Measurements from ENCODE around the gene SUGCT. TPM values are rescaled to one million over a fixed set of nuclear protein-coding genes. Genes with fewer than 3 reads are reported as not detected.

Gene SUGCT
- total RNA-seq, 1 experiment from 2014 or later, result 4.6 TPM

DNA sequence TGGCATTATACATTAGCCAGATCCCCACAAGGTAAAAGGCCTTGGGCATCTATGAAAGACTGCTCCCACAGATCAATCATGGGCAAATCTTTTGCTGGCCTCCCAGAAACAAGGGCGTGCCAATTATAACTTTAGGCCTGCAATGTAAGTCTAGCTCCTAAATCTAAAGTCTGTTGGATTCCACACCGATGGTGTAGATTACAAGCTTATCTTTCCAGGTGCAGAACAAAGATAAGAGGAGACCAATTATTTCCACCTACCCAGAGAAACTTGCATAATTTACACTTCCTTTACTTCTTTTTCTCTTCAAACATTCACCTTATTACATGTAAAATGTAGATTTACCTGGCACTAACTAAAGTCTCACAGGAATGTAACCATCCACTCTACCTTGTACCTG lies 713.1 kb downstream of the SUGCT start:
- Mint-ChIP-seq H3K27me3 (ENCODE audit: low read depth) (no peaks in the 10 kb centered on the region; the same call in 1 of the 2 replicates), H3K27ac (no peak overlapping the region), H3K4me1 (no peaks in the 10 kb centered on the region), H3K36me3 (peaks cover 1% of the 10 kb centered on the region; the same call in 1 of the 2 replicates), H3K4me3 (no peak overlapping the region), H3K9me3 (peaks cover 9% of the 10 kb centered on the region; the same call in 1 of the 2 replicates)
- CTCF ChIA-PET, result no interaction called here
- DNase-seq (ENCODE audit: low spot score) (no peak), ATAC-seq (no peak)
- no peak for TF ChIP-seq KAT7 (CRISPR knock-in tag; IDR thresholded peaks at IDR 0.05; ENCODE audit: borderline replicate concordance)
- POLR2A ChIA-PET, result no interaction called here

DNA sequence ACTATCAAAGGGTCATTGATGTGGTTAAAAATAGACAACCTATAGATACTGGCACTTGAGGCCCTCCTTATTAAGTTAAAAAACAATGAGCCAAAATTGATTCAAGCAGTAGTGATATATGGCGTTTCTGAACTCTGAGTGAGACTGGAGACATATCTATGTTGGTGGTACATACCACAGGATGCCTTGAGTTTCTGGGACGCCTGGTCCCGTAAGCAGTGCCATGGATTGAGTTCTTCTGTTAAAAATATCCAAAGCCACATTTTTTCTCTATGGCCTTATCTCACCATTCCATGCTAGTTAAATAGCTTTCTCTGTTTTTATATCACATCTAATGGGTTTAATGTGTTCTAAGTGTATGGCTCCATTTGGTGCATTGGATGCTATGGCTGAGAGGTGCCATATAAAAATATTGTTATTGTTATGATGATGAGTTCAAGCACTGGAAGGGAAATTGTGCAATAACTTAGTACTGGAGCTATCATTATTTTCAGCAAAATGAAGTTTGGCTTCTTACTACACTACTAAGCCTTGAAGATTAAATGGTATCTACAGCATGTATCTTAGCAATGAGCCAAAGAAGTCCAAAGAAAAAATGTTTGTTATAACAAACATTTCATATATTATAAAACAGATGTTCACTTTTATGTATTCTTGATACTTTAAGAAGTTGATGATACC lies 713.9 kb downstream of the SUGCT start:
- H3K27ac Mint-ChIP-seq, result no peak overlapping the region
- no peaks in the 10 kb centered on the region for H3K36me3 Mint-ChIP-seq
- peaks cover 5% of the 10 kb centered on the region; the same call in 1 of the 2 replicates for H3K9me3 Mint-ChIP-seq
- CTCF ChIA-PET, result no interaction called here
- ATAC-seq, result no peak
- H3K27me3 Mint-ChIP-seq (ENCODE audit: low read depth), result no peaks in the 10 kb centered on the region; the same call in 1 of the 2 replicates
- no peak overlapping the region for H3K4me3 Mint-ChIP-seq
- TF ChIP-seq ZBTB21 (CRISPR knock-in tag; IDR thresholded peaks at IDR 0.05; ENCODE audit: borderline replicate concordance) (no peak), NFYB (CRISPR knock-in tag; conservative IDR thresholded peaks at IDR 0.05; ENCODE audit: low read depth) (no peak), KAT7 (CRISPR knock-in tag; IDR thresholded peaks at IDR 0.05; ENCODE audit: borderline replicate concordance) (no peak), FOXP1 (CRISPR knock-in tag; IDR thresholded peaks at IDR 0.05; ENCODE audit: borderline replicate concordance) (no peak)
- TF ChIP-seq, protein P1, sequence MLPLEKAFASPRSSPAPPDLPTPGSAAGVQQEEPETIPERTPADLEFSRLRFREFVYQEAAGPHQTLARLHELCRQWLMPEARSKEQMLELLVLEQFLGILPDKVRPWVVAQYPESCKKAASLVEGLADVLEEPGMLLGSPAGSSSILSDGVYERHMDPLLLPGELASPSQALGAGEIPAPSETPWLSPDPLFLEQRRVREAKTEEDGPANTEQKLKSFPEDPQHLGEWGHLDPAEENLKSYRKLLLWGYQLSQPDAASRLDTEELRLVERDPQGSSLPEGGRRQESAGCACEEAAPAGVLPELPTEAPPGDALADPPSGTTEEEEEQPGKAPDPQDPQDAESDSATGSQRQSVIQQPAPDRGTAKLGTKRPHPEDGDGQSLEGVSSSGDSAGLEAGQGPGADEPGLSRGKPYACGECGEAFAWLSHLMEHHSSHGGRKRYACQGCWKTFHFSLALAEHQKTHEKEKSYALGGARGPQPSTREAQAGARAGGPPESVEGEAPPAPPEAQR (CRISPR knock-in tag; IDR thresholded peaks at IDR 0.05), result no peak
- H3K4me1 Mint-ChIP-seq, result no peaks in the 10 kb centered on the region
- POLR2A ChIA-PET, result no interaction called here
- no peak for DNase-seq (ENCODE audit: low spot score)

DNA sequence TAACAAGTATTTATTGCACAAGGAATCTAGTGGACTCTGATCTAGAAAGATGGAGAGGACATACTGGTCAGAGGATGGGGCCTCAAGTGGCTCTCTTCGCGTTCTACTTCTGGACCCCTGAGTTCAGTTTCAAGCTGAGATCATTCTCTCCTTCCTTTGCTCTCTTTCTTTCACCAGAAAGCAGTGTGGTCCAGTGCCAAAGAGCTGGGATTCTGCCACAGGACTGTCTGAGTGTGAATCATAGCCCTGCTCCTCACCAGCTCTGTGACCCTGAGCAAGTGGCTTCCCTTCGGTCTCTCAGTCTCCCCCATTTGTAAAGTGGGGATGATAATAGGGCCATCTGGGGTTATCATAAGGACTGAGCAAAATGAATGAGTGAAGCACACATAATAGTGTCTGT lies 715.2 kb downstream of the SUGCT start:
- Mint-ChIP-seq H3K4me3 (no peak overlapping the region), H3K27ac (no peak overlapping the region), H3K9me3 (no peaks in the 10 kb centered on the region), H3K27me3 (ENCODE audit: low read depth) (no peaks in the 10 kb centered on the region; the same call in 1 of the 2 replicates), H3K36me3 (no peaks in the 10 kb centered on the region), H3K4me1 (no peaks in the 10 kb centered on the region)
- no peak for DNase-seq (ENCODE audit: low spot score)
- no peak for ATAC-seq
- CTCF ChIA-PET, result no interaction called here
- TF ChIP-seq GABPB1 (CRISPR knock-in tag; IDR thresholded peaks at IDR 0.05) (no peak), JAZF1 (CRISPR knock-in tag; IDR thresholded peaks at IDR 0.05) (no peak), ZBTB21 (CRISPR knock-in tag; IDR thresholded peaks at IDR 0.05; ENCODE audit: borderline replicate concordance) (no peak), ZNF263 (CRISPR knock-in tag; IDR thresholded peaks at IDR 0.05; ENCODE audit: low read depth) (no peak), CREM (CRISPR knock-in tag; IDR thresholded peaks at IDR 0.05) (no peak), RELA (CRISPR knock-in tag; IDR thresholded peaks at IDR 0.05; ENCODE audit: borderline replicate concordance) (no peak), TCF7 (CRISPR knock-in tag; IDR thresholded peaks at IDR 0.05; ENCODE audit: low read depth) (no peak)
- TF ChIP-seq, protein P2, sequence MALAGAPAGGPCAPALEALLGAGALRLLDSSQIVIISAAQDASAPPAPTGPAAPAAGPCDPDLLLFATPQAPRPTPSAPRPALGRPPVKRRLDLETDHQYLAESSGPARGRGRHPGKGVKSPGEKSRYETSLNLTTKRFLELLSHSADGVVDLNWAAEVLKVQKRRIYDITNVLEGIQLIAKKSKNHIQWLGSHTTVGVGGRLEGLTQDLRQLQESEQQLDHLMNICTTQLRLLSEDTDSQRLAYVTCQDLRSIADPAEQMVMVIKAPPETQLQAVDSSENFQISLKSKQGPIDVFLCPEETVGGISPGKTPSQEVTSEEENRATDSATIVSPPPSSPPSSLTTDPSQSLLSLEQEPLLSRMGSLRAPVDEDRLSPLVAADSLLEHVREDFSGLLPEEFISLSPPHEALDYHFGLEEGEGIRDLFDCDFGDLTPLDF (CRISPR knock-in tag; IDR thresholded peaks at IDR 0.05), result no peak
- POLR2A ChIA-PET, result no interaction called here

DNA sequence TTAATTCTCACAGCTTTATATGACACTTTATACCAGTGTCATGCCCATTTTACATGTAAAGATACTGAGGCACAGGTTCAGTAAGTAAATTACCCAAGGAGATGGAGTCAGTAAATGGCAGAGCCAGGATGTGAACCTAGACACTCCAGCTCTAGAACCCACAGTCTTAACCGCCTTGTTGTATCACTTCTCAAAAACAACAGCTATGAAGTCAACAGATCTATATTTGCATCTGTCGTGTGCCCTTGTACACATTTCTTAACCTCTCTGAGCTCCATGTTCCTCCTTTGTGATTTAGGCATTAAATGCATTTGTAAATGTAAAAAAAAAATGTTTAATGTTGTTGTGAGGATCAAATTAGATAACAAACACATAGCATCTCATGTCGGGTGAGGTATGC lies 716.2 kb downstream of the SUGCT start:
- Mint-ChIP-seq H3K36me3 (no peaks in the 10 kb centered on the region), H3K4me3 (no peak overlapping the region), H3K4me1 (no peaks in the 10 kb centered on the region), H3K27ac (no peak overlapping the region), H3K27me3 (ENCODE audit: low read depth) (no peaks in the 10 kb centered on the region; the same call in 1 of the 2 replicates), H3K9me3 (no peaks in the 10 kb centered on the region)
- ChIA-PET POLR2A (no interaction called here), CTCF (no interaction called here)
- DNase-seq (ENCODE audit: low spot score) (no peak), ATAC-seq (no peak)
- TF ChIP-seq, protein P3, sequence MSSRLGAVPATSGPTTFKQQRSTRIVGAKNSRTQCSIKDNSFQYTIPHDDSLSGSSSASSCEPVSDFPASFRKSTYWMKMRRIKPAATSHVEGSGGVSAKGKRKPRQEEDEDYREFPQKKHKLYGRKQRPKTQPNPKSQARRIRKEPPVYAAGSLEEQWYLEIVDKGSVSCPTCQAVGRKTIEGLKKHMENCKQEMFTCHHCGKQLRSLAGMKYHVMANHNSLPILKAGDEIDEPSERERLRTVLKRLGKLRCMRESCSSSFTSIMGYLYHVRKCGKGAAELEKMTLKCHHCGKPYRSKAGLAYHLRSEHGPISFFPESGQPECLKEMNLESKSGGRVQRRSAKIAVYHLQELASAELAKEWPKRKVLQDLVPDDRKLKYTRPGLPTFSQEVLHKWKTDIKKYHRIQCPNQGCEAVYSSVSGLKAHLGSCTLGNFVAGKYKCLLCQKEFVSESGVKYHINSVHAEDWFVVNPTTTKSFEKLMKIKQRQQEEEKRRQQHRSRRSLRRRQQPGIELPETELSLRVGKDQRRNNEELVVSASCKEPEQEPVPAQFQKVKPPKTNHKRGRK (CRISPR knock-in tag; IDR thresholded peaks at IDR 0.05; ENCODE audit: borderline replicate concordance), result no peak
- TF ChIP-seq, protein P4, sequence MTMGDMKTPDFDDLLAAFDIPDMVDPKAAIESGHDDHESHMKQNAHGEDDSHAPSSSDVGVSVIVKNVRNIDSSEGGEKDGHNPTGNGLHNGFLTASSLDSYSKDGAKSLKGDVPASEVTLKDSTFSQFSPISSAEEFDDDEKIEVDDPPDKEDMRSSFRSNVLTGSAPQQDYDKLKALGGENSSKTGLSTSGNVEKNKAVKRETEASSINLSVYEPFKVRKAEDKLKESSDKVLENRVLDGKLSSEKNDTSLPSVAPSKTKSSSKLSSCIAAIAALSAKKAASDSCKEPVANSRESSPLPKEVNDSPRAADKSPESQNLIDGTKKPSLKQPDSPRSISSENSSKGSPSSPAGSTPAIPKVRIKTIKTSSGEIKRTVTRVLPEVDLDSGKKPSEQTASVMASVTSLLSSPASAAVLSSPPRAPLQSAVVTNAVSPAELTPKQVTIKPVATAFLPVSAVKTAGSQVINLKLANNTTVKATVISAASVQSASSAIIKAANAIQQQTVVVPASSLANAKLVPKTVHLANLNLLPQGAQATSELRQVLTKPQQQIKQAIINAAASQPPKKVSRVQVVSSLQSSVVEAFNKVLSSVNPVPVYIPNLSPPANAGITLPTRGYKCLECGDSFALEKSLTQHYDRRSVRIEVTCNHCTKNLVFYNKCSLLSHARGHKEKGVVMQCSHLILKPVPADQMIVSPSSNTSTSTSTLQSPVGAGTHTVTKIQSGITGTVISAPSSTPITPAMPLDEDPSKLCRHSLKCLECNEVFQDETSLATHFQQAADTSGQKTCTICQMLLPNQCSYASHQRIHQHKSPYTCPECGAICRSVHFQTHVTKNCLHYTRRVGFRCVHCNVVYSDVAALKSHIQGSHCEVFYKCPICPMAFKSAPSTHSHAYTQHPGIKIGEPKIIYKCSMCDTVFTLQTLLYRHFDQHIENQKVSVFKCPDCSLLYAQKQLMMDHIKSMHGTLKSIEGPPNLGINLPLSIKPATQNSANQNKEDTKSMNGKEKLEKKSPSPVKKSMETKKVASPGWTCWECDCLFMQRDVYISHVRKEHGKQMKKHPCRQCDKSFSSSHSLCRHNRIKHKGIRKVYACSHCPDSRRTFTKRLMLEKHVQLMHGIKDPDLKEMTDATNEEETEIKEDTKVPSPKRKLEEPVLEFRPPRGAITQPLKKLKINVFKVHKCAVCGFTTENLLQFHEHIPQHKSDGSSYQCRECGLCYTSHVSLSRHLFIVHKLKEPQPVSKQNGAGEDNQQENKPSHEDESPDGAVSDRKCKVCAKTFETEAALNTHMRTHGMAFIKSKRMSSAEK (CRISPR knock-in tag; IDR thresholded peaks at IDR 0.05; ENCODE audit: borderline replicate concordance), result no peak
- TF ChIP-seq, protein P5, sequence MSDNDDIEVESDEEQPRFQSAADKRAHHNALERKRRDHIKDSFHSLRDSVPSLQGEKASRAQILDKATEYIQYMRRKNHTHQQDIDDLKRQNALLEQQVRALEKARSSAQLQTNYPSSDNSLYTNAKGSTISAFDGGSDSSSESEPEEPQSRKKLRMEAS (CRISPR knock-in tag; IDR thresholded peaks at IDR 0.05), result no peak
- TF ChIP-seq, protein P6, sequence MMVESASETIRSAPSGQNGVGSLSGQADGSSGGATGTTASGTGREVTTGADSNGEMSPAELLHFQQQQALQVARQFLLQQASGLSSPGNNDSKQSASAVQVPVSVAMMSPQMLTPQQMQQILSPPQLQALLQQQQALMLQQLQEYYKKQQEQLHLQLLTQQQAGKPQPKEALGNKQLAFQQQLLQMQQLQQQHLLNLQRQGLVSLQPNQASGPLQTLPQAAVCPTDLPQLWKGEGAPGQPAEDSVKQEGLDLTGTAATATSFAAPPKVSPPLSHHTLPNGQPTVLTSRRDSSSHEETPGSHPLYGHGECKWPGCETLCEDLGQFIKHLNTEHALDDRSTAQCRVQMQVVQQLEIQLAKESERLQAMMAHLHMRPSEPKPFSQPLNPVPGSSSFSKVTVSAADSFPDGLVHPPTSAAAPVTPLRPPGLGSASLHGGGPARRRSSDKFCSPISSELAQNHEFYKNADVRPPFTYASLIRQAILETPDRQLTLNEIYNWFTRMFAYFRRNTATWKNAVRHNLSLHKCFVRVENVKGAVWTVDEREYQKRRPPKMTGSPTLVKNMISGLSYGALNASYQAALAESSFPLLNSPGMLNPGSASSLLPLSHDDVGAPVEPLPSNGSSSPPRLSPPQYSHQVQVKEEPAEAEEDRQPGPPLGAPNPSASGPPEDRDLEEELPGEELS (CRISPR knock-in tag; IDR thresholded peaks at IDR 0.05), result no peak
